HG02642 (cell line): ENCODE data around the gene ZCRB1.

Experiments used
- ATAC-seq: cut with Tn5 transposase; IDR thresholded peaks from one replicate; pipeline ENCODE4 v1.9.1; 2021; ENCODE audit warnings: mild to moderate bottlenecking; ENCODE audit not compliant: unreplicated experiment, poor library complexity

The ZCRB1 gene

DNA sequence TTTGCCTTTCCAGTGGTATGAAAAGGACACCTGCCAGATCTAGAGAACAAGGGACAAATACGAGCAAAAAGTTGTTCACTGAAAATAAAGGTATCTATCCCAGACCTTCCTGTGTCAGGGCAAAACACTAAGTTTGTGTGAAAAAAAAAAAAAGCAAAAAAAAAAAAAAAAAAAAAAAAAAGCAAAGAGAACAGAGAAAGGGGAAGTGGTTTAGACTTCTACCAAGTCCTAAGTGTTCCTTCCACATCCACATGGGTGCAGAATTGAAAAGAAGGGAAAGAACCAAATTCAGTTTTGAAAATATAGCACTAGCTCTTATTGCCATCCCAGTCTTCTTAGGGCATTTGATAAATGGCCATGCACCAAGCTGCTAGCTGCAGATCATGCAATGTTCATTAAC, 41.7 kb downstream of the ZCRB1 start:
- no peak for ATAC-seq

DNA sequence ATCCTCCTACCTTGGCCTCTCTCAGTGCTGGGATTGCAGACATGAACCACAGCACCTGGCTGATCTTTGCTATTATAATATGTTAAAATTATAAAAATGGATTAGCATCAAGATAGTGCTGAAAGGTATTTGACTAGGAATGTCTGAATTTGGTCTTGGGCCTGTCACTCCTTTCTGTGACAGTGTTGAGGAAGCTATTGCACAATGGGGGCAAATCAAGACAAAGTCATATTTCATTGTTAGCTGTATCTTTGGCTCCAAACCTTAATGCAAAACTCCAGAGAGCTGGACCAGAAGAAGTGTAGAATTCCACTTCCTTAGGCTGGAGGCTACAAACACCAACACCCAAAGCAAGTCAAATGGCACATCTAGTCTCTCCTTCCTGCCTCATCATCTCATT, 42.2 kb downstream of the ZCRB1 start:
- no peak for ATAC-seq

DNA sequence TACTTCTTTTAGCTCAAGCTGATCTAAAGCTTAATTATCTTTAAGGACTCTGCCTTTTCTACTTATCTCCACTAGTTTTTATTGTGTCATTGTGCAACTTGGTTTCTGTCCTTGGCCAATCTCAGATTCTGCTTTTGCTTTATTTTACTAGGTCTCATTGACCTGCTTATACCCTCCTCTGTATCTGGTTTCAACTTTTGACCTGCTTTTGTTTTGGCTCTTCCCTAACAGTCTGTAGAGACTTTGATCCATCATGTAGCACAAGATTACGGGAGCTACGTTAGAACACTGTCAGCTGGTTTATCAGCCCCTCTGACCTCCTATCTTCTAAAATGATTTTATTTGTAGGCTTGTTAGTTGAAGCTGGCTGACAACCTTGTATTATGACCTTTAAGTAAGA, 43.6 kb downstream of the ZCRB1 start:
- ATAC-seq = no peak

DNA sequence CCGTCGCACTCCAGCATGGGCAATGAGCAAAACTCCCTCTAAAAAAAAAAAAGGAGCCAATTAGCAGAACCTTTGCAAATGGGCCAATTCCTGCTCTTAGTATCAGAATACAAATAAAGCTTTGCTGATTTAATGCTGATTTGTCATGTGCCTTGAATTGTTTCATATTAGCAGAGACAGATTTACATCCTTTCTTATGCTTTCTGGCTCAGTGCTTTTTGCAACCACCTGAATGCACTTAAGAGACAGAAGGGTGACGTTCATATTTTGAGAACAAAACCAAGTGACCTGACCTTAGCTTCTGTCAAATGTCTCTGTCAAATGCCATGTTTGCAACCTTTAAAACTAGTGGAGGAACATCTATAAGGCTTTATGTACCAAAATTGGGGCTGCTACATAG, 44.0 kb downstream of the ZCRB1 start:
- no peak for ATAC-seq

DNA sequence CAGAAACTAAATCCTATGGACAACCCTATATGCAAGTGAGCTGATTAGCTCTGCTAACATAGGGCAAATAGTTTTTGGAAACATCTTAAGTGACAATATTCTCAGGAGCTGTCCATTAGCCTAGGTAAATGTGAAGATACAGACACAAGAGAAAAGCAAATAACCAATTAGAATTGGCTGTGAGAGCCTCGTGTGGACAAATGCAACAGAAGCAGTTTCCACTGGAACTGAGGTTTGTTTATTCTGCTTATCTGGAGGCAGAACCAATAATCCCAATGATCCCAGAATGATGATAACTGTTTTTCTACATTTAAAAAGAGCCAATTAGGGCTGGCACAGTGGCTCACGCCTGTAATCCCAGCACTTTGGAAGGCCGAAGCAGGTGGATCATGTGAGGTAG, 44.6 kb downstream of the ZCRB1 start:
- no peak for ATAC-seq

DNA sequence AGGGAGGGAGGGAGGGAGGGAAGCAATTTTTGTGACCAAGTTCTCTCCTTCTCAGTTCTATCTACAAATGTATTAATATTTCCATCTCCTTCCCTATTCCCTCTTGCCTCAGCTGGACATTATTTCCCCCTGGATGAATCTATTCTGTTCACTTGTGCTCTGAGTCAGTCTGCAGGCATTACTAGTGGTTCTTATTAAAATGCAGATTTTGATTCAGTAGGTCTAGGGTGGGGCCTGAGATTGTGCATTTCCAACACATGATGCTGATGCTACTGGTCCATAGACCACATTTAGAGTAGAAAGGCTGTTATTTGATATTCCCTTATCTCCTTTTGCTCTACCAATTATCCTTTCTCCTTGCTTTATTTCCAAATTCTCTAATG, 47.8 kb downstream of the ZCRB1 start:
- no peak for ATAC-seq

DNA sequence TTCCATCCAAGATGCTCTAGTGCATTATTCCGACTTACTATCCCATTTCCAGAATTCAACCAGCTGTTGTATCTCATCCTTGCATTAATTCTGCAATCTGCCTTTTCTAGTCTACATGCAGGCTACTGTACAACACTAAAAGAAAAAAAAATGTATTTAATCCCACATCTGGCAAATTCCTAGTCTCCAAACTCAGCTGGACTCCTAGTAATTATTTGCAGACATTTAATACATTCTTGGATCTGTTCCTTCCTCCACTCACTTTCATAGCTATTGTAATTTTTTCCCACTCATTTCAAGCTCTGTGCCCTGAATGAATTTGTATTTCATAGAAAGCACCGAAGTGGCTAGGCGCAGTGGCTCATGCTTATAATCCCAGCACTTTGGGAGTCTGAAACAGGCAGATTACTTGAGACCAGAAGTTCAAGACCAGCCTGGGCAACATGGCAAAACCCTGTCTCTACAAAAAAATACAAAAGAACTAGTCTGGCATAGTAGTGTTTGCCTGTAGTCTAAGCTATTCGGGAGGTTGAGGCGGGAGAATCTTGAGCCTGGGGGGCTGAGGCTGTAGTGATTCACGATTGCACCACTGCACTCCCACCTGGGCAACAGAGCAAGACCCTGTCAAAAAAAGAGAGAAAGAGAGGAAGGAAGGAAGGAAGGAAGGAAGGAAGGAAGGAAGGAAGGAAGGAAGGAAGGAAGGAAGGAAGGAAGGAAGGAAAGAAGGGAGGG, 48.3 kb downstream of the ZCRB1 start:
- ATAC-seq = no peak

DNA sequence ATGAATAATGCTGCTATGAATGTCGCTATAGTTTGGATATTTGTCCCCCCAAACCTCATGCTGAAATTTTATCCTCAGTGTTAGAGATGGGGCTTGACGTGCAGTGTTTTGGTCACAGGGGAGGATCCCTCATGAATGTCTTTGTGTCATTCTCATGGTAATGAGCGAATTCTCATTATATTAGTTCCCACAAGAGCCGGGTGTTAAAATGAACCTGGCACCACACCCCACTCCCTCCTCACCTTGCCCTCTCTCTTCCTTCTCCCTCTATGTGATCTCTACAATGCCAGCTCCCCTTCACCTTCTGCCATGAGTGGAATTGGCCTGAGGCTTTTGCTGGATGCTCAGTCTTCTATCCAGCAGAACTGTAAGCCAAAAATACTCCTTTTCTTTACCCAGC, 50.4 kb downstream of the ZCRB1 start:
- no peak for ATAC-seq

DNA sequence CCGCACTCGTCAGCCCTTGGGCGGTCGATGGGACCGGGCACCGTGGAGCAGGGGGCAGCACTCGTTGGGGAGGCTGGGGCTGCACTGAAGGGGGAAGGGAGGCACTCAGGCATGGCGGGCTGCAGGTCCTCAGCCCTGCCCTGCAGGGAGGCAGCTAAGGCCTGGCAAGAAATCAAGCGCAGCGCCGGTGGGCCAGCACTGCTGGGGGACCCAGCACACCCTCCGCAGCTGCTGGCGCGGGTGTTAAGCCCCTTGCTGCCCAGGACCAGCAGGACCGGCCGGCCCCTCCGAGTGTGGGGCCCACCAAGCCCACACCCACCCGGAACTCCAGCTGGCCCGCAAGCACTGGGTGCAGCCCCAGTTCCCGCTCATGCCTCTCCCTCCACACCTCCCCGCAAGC, 52.2 kb downstream of the ZCRB1 start:
- no peak for ATAC-seq

DNA sequence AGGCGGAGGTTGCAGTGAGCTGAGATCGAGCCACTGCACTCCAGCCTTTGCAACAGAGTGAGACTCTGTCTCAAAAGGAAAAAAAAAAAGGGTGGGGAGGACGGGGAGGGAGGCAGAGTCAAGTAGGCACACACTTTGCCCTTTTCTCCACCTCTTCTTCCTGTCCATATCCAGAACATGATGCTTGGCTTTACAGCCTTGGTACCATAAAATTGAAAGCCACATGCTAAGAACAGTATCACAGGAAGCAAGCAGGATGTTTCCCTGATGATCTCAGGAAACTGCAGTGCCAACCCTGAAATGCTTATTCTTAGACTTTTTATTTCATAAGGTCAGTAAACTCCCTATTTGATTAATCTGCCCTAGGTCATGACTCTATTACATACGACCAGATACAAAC, 55.3 kb downstream of the ZCRB1 start:
- ATAC-seq = no peak

DNA sequence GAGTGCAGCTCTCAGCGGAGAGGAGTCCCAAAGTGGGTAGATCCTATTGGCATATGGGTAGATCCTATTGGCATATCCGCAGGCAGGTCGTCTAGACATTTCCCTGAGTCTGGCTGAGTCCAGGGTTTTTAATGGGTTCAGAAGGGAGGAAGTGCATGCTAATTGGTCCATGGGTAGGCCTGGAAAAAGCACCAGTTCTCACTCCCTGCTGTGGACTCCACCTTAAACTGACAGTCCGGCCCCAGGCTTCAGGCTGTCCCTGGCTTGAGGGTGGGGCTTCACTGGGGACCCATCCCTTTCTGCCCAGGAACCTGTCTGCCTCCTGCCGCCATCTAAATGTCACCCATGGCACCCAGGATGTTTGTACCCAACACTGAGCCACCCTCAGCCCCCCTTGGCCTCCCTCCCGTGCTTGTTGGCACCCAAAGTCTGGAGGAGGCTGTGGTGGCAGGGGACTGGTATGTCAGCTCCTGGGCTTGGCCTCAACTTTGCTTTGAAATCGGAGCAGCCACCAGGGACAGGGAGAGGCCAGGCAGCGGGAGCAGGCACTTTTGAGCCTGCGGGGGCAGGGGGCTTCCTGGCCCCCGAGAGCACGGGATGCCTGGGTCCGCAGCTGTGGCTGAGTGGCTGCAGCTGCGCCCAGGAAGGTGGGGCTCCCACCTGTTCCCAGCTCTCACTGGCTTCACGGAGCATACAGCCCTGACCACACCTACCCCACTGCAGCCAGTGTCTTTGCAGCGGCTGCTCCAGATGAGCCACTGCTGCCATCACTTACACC, 58.3 kb downstream of the ZCRB1 start:
- ATAC-seq = no peak

DNA sequence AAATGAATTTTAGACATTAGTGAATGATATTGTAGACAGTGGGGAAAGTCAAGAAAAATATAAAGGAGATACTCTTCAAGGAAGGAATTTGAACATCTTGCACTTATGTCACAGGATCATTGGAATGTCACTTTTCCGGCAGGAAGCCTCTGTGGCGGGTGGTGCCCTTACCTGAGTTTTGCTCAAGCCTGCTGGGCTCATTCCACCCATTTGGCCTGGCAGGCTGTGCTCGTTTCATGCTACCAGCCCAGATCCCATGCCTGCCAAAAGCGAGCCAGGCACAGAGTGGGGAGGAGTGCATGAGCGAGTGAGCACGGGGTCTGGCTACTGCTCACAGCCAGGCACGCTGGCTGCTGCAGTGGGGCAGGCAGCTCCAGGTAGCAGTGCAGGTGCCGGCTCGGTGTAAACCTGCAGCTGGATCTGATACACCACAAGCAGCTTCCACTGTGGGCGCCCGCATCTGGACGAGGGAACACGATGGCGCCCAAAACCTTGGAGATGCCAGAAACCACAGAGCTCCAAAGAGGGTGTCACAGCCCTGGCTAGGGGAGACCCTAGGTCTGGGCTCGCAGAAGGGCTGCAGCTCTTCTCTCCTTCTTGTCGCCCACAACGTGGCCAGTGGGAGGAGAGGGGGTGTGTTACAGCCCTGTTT, 59.2 kb downstream of the ZCRB1 start:
- ATAC-seq = no peak

DNA sequence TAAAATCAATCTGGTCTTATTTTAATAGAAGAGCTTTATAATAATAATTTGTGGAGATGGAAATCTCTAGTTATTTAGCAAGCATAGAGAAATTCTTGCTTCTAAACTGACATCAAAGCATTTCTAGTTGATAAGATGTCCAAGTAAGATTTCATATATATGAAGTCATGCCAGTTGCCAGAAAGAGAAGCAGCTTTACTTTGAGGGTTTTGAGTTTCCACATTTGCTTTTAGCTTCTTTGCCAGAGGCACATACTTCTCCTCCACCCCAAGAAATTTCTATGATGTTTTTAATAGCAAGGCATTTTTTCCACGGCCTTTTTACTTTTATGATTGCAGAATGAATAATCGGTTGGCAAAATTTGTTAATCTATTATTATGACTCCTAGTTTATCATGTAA, 63.6 kb downstream of the ZCRB1 start:
- ATAC-seq = no peak
